ACC112 (cell line): ENCODE results near the gene SLC39A7.

Experiments
- H2AFZ ChIP-seq: fragments of 200-600 bp; sonication (generic); one replicate; pipeline ENCODE4 v1.6.0; 2017; ENCODE audit warnings: antibody characterized with exemption, low read length; ENCODE audit not compliant: unreplicated experiment
- H3K27ac ChIP-seq: fragments of 200-600 bp; sonication (generic); 2 replicates; pipeline ENCODE4 v1.5.1; 2014; ENCODE audit warnings: low read depth, mild to moderate bottlenecking, antibody characterized with exemption, low read length, moderate library complexity
- H3K27me3 ChIP-seq: fragments of 200-600 bp; sonication (generic); 2 replicates; pipeline ENCODE4 v1.6.1; 2014; ENCODE audit warnings: mild to moderate bottlenecking, antibody characterized with exemption, low read length, moderate library complexity, mixed read lengths; ENCODE audit not compliant: insufficient read depth
- H3K36me3 ChIP-seq: fragments of 200-600 bp; sonication (generic); 2 replicates; pipeline ENCODE4 v1.6.1; 2016; ENCODE audit warnings: mild to moderate bottlenecking, antibody characterized with exemption, low read length, moderate library complexity, mixed read lengths; ENCODE audit not compliant: insufficient read depth
- H3K4me1 ChIP-seq: fragments of 200-600 bp; sonication (generic); one replicate; pipeline ENCODE4 v1.6.1; 2016; ENCODE audit warnings: low read length, mixed read lengths; ENCODE audit not compliant: insufficient read depth, unreplicated experiment, control insufficient read depth
- H3K4me3 ChIP-seq: fragments of 200-600 bp; sonication (generic); 2 replicates; pipeline ENCODE4 v1.5.1; 2014; ENCODE audit warnings: mild to moderate bottlenecking, low read depth, low read length
- H3K79me2 ChIP-seq: fragments of 200-600 bp; sonication (generic); one replicate; pipeline ENCODE4 v1.6.0; 2016; ENCODE audit warnings: low read length; ENCODE audit not compliant: control insufficient read depth, unreplicated experiment, insufficient read depth

Gene SLC39A7

DNA sequence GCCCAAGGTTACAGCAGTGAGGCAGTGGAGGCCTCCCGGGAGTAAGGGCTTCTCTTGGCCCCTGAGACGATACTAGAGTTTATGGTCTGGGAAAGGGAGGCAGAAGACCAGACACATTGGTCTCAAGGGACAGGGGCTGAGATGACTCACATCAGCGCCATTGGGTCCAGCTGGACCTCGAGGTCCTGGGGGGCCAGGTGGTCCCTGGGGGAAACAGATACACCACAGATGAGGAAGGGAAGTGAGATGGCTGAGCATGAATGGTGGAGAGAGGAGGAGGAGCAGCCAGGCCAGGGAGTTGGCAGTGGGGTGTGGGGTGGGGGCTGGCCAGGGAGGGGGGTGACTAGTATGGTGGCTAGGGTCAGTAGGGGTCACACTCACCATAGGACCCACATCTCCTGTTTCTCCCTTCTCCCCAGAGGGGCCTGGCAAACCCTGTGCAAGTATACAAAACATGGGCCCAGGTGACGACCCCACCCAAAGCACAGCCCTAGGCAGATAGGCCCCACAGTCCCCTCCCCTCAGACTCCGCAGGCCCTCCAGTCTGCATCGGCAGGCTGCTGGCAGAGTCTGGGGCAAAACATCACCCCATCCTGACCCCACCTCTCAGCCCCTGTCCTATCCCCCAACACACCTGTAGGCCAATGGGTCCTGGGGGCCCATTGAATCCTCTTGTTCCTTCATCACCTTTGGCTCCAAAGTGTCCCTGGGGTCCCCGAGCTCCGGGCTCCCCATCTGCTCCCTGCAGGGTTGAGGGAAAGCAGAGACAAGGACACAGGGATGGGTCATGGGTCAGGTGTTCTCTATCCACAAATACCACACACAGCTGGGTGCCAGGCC lies 30.3 kb upstream of the SLC39A7 start:
- H3K27ac ChIP-seq, result no peak overlapping the region
- peaks cover 3% of the 10 kb centered on the region for H3K4me1 ChIP-seq

GRCh38 chr6:33171016-33171879 lies 29.4 kb upstream of the SLC39A7 start:
- no peaks in the 10 kb centered on the region for H3K27me3 ChIP-seq
- H3K27ac ChIP-seq, result no peak overlapping the region
- no peak overlapping the region for H3K4me3 ChIP-seq
- H2AFZ ChIP-seq, result no peak overlapping the region
- peaks cover 3% of the 10 kb centered on the region for H3K4me1 ChIP-seq
- H3K79me2 ChIP-seq, result no peaks in the 10 kb centered on the region
- H3K36me3 ChIP-seq, result no peaks in the 10 kb centered on the region

More for the DNA sequence above, 30.3 kb upstream of the SLC39A7 start:
- no peak overlapping the region for H3K4me3 ChIP-seq
- no peaks in the 10 kb centered on the region for H3K79me2 ChIP-seq
- no peaks in the 10 kb centered on the region for H3K27me3 ChIP-seq
- H2AFZ ChIP-seq, result no peak overlapping the region
- no peaks in the 10 kb centered on the region for H3K36me3 ChIP-seq

DNA sequence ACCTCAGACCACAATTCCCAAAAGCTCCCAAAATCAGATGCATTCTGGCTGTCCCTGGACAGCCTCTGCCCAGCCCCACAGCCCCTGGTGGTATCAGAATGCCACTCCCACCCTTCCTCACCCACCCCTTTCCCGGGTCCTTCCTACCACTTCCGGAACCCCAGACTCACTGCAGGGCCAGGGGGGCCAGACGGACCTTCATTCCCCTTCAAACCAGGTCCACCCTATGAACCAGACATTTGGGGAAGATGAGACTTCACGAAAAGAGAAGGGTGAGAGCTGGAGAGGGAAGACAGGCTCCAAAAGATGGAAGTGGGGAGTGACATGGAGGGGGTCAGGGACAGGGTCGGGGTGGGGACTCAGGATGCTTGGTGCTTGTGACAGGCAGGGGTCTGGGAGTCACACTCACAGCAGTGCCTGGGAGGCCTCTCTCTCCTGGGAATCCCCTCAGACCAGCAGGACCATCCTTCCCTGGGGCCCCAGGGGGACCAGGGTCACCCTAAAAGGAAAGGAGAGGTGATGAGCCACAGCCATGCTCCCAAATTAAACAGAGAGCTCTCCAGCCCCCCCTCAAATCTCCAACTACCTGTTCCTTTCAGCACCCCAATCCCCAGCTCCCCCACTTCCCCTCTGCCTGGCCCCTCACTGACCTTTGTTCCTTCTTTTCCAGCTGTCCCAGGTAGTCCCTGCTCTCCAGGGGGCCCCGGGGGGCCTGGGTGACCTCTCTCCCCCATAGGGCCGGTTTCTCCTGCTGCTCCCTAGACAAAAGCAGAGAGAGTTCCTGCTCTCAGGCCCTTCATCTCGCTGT lies 28.6 kb upstream of the SLC39A7 start:
- Histone ChIP-seq H3K27ac (no peak overlapping the region), H3K4me3 (no peak overlapping the region), H3K79me2 (no peaks in the 10 kb centered on the region), H2AFZ (no peak overlapping the region), H3K36me3 (no peaks in the 10 kb centered on the region), H3K4me1 (peaks cover 3% of the 10 kb centered on the region), H3K27me3 (no peaks in the 10 kb centered on the region)

DNA sequence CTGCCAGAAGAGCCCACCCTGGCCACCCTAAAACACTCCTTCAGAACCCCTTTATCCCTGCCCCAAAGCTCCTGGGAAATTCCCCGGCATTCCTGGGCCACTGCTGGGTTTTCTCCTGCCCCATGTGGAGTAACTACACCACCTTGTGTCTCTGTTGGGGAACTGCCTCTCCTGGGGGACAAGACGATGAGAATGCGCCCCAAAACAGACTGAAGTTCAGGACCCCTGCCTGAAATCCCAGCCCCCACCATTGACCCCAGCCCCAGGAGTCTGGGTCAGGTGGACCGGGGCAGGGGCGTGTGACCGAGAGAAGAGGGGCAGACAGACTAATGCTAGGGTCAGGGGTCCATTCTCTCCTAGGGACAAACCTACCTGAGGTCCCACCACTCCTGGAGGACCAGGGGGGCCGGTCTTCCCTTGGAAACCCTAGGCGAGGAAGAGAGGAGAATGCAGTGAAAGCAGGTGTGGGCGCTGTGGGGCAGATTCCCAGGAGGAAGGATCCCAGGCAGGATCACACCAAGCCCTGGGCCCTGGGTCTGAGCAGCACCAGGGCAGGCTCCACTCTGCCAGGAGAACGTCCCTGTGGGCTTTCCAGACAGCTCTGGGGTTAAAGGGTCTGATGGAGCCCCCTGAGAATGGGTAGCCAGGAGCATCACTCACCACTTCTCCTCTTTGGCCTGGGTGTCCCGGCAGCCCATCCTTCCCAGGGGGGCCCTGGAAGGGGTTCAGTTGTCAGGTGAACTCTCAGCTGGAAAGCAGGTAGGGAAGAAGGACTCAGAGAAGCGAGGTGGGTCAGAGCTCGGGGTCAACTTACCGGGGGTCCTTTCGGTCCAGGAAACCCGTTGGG lies 27.8 kb upstream of the SLC39A7 start:
- no peak overlapping the region for H3K4me3 ChIP-seq
- H3K4me1 ChIP-seq, result peaks cover 3% of the 10 kb centered on the region
- no peaks in the 10 kb centered on the region for H3K79me2 ChIP-seq
- H3K36me3 ChIP-seq, result no peaks in the 10 kb centered on the region
- H3K27me3 ChIP-seq, result no peaks in the 10 kb centered on the region
- no peak overlapping the region for H2AFZ ChIP-seq
- H3K27ac ChIP-seq, result no peak overlapping the region

GRCh38 chr6:33173535-33174180 lies 27.0 kb upstream of the SLC39A7 start:
- Histone ChIP-seq H3K4me1 (peaks cover 3% of the 10 kb centered on the region), H3K4me3 (no peak overlapping the region), H3K27ac (no peak overlapping the region), H3K36me3 (no peaks in the 10 kb centered on the region), H2AFZ (no peak overlapping the region), H3K27me3 (no peaks in the 10 kb centered on the region), H3K79me2 (no peaks in the 10 kb centered on the region)

DNA sequence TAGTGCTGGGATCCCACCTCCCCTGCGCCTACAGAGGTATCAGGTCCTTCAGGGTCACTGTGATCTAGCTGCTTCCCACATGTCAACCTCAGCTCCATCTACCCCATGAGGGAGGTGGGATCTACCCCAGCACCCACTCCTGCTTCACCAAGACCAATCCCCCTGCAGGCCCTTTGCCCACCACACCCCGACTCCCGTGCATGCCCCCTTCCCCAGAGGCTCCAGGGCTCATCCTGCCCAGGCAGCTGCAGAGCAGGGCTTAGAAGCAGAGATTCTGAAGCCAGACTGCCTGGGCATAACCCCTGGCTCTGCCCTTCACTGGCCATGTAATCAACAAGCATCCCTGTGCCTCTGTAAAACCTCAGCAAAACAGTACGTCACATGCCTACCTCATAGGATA lies 25.9 kb upstream of the SLC39A7 start:
- Histone ChIP-seq H3K36me3 (no peaks in the 10 kb centered on the region), H3K79me2 (no peaks in the 10 kb centered on the region), H3K27me3 (no peaks in the 10 kb centered on the region), H3K4me3 (no peak overlapping the region), H3K27ac (no peak overlapping the region), H3K4me1 (peaks cover 3% of the 10 kb centered on the region), H2AFZ (no peak overlapping the region)

DNA sequence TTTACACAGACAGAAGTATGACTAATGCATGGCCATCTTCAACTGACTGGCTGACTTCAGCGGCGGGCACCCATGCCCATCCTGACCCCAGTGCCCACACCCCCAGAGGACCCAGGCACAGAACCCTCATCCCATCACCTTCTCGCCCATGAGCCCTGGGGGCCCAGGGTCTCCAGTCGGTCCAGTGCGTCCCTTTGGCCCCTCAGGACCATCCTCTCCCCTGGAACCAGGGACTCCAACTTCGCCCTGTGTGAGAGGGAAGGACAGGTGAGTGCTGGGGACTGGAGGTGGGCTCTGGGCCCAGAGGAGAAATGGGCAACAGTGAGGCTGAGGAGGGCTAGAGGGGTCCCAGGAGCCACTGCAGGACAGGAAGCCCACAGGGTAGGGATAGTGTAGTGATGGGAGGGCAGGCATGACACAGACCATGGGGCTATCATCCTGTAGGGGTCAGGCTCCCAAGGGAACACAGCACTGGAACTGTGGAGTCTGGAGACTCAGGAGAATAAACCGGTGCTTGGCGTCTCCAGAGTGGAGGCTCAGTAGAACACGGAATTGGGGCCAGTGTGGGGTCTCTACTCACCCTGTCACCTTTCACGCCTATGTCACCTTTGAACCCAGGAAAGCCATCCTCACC lies 25.1 kb upstream of the SLC39A7 start:
- Histone ChIP-seq H3K79me2 (no peaks in the 10 kb centered on the region), H3K4me1 (no peaks in the 10 kb centered on the region), H3K27ac (no peak overlapping the region), H2AFZ (no peak overlapping the region), H3K4me3 (no peak overlapping the region), H3K27me3 (no peaks in the 10 kb centered on the region), H3K36me3 (no peaks in the 10 kb centered on the region)

DNA sequence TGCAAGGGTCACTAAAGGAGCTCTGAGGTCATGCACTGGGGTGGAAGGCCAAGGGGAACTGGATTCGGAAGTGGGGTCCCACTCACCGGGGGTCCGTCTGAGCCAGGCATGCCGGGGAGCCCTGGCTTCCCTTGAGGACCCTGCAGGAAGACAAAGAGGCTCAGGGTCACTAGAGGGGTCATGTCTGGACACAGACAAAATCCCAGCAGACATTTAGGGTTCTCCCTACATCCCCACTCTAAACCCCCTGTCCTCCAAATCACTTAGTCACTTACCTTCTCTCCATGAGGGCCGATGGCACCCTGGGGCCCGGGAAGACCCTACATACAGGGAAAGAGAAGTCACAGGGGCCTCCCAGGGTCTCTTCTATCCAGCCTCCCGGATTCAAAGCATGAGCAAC lies 23.8 kb upstream of the SLC39A7 start:
- H3K4me1 ChIP-seq, result no peaks in the 10 kb centered on the region
- H2AFZ ChIP-seq, result no peak overlapping the region
- H3K79me2 ChIP-seq, result no peaks in the 10 kb centered on the region
- no peak overlapping the region for H3K4me3 ChIP-seq
- no peak overlapping the region for H3K27ac ChIP-seq
- no peaks in the 10 kb centered on the region for H3K27me3 ChIP-seq
- no peaks in the 10 kb centered on the region for H3K36me3 ChIP-seq
